ENCODE results near the gene LRRC47. TPM values are rescaled to one million over a fixed set of nuclear protein-coding genes. Genes with fewer than 3 reads are reported as not detected.
A peak's percentile ranks its signal among the peaks of the same experiment; 100 is the strongest.

Gene LRRC47
- total and polyA plus RNA-seq, 2 of the 13 experiments (the other 11 are each of a cell fraction or from before 2014, with no cell fraction given), result 18.3 to 52.5 TPM

DNA sequence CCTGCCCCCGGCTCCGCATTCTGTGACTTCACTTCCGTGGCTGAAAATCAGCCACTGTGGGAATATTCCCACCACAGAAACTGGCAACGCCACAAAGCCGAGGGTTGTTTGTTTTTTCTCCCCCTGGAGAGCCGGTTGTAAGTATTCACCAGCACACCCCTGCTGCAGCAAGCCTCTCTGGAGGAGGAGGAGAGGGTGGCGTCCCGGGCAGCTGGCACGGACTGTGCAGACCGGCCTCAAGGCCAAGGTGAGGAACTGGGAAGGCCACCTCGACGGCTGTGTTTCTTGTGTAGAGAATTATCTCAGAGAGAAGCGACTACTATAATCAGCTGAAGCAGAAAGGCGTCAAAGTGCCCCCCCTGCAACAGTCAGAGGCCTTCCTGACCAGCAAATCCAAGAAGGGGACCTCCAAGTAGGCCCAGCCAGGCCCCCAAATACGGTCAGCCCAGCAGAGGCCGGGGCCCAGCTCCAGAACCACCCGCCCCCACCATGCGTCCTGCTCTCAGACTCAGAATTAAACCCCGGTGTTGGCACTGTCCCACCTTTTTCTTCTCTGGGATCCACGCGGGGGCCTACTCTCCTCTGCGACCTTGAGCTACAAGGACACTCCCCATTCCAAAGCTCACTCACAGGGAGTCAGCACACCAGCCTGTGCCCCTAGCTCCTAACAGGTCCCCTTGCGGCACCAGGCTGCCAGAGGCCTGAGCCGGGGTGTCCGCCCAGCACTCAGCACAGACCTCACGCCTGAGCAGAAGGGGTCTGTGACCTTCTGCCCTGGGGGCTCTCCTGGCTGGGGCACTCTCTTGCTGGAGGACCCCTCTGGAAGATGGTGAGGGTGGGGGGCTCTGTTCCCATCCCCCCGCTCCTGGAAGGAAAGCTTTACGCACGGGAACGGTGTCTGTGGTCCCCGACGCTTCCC, 24.9 kb downstream of the LRRC47 start (continued):
- TF ChIP-seq, protein P1, sequence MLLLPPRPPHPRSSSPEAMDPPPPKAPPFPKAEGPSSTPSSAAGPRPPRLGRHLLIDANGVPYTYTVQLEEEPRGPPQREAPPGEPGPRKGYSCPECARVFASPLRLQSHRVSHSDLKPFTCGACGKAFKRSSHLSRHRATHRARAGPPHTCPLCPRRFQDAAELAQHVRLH (CRISPR knock-in tag; IDR thresholded peaks at IDR 0.05; ENCODE audit: borderline replicate concordance, low read depth), result no peak
- TF ChIP-seq, protein P2, sequence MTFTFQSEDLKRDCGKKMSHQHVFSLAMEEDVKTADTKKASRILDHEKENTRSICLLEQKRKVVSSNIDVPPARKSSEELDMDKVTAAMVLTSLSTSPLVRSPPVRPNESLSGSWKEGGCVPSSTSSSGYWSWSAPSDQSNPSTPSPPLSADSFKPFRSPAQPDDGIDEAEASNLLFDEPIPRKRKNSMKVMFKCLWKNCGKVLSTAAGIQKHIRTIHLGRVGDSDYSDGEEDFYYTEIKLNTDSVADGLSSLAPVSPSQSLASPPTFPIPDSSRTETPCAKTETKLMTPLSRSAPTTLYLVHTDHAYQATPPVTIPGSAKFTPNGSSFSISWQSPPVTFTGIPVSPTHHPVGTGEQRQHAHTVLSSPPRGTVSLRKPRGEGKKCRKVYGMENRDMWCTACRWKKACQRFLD (CRISPR knock-in tag; IDR thresholded peaks at IDR 0.05; ENCODE audit: borderline replicate concordance), result peak; percentile 73
- TF ChIP-seq, protein P3, sequence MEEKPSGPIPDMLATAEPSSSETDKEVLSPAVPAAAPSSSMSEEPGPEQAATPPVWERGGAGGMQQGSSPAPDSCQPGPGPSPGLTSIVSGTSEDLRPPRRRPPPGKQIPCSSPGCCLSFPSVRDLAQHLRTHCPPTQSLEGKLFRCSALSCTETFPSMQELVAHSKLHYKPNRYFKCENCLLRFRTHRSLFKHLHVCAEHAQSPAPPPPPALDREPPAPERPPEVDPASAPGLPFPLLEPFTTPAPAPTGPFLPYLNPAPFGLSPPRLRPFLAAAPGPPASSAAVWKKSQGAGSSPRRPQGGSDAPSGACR (CRISPR knock-in tag; IDR thresholded peaks at IDR 0.05), result peak; percentile 75; the same call in 1 of the 2 replicates
- TF ChIP-seq, protein P4, sequence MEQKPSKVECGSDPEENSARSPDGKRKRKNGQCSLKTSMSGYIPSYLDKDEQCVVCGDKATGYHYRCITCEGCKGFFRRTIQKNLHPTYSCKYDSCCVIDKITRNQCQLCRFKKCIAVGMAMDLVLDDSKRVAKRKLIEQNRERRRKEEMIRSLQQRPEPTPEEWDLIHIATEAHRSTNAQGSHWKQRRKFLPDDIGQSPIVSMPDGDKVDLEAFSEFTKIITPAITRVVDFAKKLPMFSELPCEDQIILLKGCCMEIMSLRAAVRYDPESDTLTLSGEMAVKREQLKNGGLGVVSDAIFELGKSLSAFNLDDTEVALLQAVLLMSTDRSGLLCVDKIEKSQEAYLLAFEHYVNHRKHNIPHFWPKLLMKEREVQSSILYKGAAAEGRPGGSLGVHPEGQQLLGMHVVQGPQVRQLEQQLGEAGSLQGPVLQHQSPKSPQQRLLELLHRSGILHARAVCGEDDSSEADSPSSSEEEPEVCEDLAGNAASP (CRISPR knock-in tag; IDR thresholded peaks at IDR 0.05; ENCODE audit: borderline replicate concordance), result peak; percentile 39; the same call in 1 of the 2 replicates
- TF ChIP-seq ZNF619 (CRISPR knock-in tag; IDR thresholded peaks at IDR 0.05) (no peak), ZNF883 (CRISPR knock-in tag; IDR thresholded peaks at IDR 0.05; ENCODE audit: not compliant biosample characterization) (peak; percentile 42), RAD21 (CRISPR knock-in tag; IDR thresholded peaks at IDR 0.05) (peak; percentile 26; the same call in 1 of the 2 replicates), ISX (CRISPR knock-in tag; conservative IDR thresholded peaks at IDR 0.05) (no peak), SAP130 (CRISPR knock-in tag; IDR thresholded peaks at IDR 0.05; ENCODE audit: low read depth) (no peak; the same call in 1 of the 2 replicates), ZC3H4 (CRISPR knock-in tag; IDR thresholded peaks at IDR 0.05; ENCODE audit: borderline replicate concordance) (no peak; the same call in 1 of the 2 replicates), ZNF570 (CRISPR knock-in tag; IDR thresholded peaks at IDR 0.05; ENCODE audit: borderline replicate concordance) (no peak; the same call in 1 of the 2 replicates), SP4 (CRISPR knock-in tag; IDR thresholded peaks at IDR 0.05) (no peak; the same call in 1 of the 2 replicates), NFKBIZ (CRISPR knock-in tag; IDR thresholded peaks at IDR 0.05) (no peak), ZNF235 (CRISPR knock-in tag; IDR thresholded peaks at IDR 0.05; ENCODE audit: borderline replicate concordance) (no peak), PHF20 (CRISPR knock-in tag; IDR thresholded peaks at IDR 0.05) (no peak), ATF1 (CRISPR knock-in tag; IDR thresholded peaks at IDR 0.05) (no peak), ZNF232 (CRISPR knock-in tag; IDR thresholded peaks at IDR 0.05; ENCODE audit: borderline replicate concordance) (no peak), ZNF776 (CRISPR knock-in tag; IDR thresholded peaks at IDR 0.05) (no peak; the same call in 1 of the 2 replicates), ZNF24 (IDR thresholded peaks at IDR 0.05) (no peak), ZFP36L1 (CRISPR knock-in tag; IDR thresholded peaks at IDR 0.05) (no peak), PTBP1 (IDR thresholded peaks at IDR 0.05; ENCODE audit: low read depth, low read length, poor library complexity, severe bottlenecking) (no peak)
- TF ChIP-seq, protein P5, sequence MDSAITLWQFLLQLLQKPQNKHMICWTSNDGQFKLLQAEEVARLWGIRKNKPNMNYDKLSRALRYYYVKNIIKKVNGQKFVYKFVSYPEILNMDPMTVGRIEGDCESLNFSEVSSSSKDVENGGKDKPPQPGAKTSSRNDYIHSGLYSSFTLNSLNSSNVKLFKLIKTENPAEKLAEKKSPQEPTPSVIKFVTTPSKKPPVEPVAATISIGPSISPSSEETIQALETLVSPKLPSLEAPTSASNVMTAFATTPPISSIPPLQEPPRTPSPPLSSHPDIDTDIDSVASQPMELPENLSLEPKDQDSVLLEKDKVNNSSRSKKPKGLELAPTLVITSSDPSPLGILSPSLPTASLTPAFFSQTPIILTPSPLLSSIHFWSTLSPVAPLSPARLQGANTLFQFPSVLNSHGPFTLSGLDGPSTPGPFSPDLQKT (CRISPR knock-in tag; IDR thresholded peaks at IDR 0.05; ENCODE audit: borderline replicate concordance), result no peak
- TF ChIP-seq, protein P6, sequence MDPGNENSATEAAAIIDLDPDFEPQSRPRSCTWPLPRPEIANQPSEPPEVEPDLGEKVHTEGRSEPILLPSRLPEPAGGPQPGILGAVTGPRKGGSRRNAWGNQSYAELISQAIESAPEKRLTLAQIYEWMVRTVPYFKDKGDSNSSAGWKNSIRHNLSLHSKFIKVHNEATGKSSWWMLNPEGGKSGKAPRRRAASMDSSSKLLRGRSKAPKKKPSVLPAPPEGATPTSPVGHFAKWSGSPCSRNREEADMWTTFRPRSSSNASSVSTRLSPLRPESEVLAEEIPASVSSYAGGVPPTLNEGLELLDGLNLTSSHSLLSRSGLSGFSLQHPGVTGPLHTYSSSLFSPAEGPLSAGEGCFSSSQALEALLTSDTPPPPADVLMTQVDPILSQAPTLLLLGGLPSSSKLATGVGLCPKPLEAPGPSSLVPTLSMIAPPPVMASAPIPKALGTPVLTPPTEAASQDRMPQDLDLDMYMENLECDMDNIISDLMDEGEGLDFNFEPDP (CRISPR knock-in tag; conservative IDR thresholded peaks at IDR 0.05), result 0 out of 2 replicates have a peak, but pooled peaks have one; percentile 76
